Suprapubic skin (tissue), 3 donors: Measurements from ENCODE around the gene ANTXR1.

Experiments used
- CTCF ChIP-seq, 2 donors: fragments of 200-600 bp in 1 of 2; fragments of 450-650 bp in 1 of 2; sonication (generic) in 1 of 2; IDR thresholded peaks; one replicate each; pipeline ENCODE4 v1.5.1; 2016 to 2019; ENCODE audit warnings: antibody characterized with exemption in 2 of 2, mild to moderate bottlenecking in 1 of 2, moderate library complexity in 1 of 2
- POLR2AphosphoS5 ChIP-seq, 3 donors: sonication (generic); formaldehyde crosslinking; IDR thresholded peaks; one replicate each; pipeline ENCODE4 v1.6.1; 2017; ENCODE audit warnings: antibody characterized with exemption in 3 of 3

GRCh38 chr2:69166465-69166811 lies 153.5 kb downstream of the ANTXR1 start:
- no peak for TF ChIP-seq CTCF (IDR thresholded peaks at IDR 0.05)
- no peak for TF ChIP-seq POLR2AphosphoS5 (IDR thresholded peaks at IDR 0.05)
